Dermis microvascular lymphatic vessel endothelial cell (primary cell): ENCODE data around the gene PIK3R6. TPM values are rescaled to one million over a fixed set of nuclear protein-coding genes. Genes with fewer than 3 reads are reported as not detected.

Source experiments
- DNase-seq, 2 donors: peaks; one replicate each; pipeline versions ENCODE4 v3.0.0 to v3.0.0-alpha.2; 2010; ENCODE audit warnings: low read depth in 2 of 2
- total RNA-seq: library from RNA; depleted of rRNA; stranded (reverse); fragments of >200 nt; gene quantifications from 2 replicates; pipeline ENCODE4 v1.2.1, GENCODE V29; 2014

Gene PIK3R6, protein sequence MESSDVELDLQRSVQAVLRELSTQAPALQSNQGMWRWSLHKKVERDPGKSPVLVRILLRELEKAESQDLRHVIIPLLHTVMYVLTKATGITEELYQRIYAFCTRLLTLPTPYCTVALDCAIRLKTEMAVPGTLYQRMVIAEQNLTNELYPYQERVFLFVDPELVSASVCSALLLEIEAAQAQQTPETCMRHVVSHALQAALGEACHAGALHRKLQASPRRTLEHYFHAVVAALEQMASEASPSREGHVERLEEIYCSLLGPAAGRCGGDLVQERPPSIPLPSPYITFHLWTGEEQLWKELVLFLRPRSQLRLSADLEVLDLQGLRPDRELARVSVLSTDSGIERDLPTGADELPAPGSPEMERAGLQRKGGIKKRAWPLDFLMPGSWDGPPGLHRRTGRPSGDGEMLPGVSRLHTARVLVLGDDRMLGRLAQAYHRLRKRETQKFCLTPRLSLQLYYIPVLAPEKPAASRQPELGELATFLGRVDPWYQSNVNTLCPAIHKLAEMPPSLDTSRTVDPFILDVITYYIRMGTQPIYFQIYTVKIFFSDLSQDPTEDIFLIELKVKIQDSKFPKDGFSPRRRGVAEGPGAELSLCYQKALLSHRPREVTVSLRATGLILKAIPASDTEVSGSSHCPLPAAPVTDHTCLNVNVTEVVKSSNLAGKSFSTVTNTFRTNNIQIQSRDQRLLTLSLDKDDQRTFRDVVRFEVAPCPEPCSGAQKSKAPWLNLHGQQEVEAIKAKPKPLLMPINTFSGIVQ
- total RNA-seq = not detected in 2 replicates

DNA sequence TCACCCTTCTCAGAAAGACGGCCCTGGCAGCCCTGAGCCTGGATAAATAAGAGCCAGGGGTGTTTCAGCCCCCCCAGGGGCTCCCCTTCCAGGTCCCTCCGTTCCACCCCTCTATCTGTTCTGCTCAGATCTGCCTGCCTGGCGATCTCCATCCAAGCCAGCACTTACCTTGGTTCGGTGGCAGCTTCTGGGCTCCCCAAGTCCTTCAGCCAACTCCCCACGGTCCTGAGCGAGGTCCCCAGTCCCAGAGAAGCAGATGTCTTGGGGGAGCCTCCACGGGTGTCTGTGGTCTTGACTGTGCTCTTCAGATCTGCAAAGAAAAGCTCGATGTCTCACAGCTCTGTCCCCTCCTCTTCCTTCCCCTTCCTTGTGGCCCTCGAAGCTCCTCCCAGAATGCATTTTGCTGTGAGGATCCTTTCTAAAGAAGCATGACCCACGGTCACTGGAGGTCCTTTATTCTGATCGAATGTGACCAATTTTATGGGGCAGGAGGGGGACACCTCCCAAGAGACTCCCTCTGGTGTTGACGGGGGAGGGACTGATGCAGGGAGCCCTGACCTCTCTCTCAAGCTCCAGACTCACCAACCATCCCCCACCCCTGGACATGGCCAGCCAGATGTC lies at the start of gene PIK3R6:
TSS of gene PIK3R6 (minus strand) at position 314 of the 621 bp plus-strand sequence. CDS start 17,880 bp downstream, outside the sequence.
- no peak for DNase-seq

DNA sequence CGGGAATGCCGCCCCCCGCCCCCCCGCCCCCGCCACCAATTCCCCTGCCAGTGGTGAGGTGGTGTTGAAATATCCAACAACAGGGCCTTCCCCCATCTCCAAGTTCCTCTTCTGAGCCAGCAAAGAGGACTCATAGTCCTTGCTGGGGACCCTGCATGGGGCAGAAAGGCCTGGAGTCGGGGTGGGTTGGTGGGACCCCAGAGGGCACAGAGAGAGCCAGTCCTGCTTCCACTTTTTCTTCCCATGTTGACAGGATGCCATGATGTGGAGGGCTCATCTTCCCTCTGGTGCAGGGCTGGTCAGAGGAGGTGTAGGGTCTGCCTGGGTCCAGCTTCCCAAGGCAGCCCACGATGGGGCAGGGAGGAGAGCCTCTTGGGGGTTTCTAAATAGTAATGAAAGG lies 49.0 kb upstream of the PIK3R6 start:
- DNase-seq = no peak

DNA sequence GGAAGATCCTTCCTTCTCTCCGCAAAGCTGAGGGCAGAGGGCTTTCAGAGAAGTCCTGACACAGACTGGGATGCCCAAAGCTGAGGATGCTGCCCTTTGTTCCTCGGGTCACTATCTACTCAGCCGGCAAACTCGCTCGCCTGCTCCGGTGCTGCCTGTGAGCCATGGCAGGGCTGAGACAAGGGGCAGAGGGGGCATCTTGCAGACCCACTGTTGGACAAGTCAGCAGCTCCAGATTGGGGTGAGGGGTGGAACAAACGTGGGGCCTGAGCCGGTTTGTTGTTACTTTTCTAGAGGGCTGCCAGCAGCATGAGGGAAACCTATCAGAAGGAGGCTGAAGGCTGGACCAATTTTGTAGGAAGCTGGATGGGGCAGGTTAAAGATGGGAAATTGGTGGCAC lies 47.1 kb upstream of the PIK3R6 start:
- DNase-seq = no peak

DNA sequence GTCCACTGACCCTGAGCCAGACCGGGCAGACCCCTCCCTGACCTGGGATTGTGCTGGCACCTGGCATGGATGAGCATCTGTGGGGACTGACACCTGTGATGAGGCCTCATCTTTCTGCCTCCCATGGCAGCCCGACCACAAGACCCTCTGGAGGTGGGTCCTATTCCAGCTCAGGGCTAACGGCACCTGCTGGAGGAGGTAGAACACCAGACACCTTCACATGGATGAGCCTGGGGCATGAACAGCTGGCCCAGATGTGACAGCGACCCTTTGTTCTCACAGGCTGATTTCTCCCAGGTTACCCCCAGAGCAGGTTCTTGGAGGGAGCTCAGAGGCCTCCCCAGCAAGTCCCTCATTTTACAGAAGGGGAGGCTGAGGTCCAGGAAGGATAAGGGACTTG lies 46.4 kb upstream of the PIK3R6 start:
- no peak for DNase-seq

DNA sequence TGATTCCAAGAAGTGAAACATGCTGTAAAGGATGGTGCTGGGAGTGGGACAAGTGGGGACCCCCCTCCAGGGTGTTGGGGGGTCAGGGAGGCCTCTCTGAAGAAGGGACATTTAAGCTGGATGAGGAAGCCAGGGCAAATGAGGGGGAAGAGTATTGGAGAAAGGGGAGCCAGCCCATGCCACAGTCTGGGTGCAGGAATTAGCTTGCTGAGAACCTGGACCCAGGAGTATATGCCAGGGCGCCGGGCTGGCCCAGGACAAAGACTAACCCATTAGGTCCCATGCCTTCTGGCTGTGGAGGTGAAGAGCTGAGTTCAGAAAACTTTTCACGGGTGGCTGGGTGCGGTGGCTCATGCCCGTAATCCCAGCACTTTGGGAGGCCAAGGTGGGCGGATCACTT lies 45.6 kb upstream of the PIK3R6 start:
- no peak for DNase-seq

DNA sequence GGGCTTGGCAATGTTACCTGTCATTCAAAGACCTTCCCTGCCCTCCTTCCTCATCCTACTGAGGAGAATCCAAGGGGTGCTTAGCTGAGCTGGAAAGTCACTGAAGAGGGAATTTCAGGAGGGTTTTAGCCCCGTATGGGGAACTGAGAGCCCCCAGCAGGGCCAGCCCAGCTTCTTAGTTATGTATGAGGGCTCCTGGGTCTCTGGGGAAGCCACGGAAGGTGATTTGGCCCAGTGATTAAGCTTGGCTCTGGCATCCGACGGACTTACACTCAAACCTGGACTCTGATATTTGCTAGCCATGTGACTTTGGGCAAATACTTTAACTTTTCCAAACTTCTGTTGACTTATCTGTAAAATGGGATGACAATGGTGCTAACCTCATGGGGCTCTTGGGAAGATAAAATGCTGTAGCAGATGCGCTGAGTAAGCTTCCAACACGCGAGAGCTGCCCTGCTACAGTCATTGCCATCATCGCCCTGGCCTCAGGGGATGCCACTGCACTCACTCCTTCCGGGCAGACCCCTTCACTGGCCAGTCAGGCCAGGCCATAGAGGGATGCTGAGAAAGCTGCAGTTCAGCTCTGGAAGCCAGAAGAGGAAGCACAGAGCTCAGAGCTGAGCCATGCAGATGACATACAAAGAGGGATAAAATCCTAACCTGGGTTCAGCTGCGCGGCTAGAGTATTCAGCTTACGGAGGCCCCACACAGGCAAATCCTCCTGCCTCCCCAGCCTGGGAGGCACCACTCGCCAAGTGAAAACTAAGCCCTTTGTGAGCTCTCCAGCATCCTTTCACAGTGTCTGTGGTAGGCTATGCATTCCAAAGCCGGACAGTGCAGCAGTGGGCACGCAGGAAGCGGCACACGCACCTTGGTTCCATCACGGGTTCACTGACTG lies 44.9 kb upstream of the PIK3R6 start:
- no peak for DNase-seq

DNA sequence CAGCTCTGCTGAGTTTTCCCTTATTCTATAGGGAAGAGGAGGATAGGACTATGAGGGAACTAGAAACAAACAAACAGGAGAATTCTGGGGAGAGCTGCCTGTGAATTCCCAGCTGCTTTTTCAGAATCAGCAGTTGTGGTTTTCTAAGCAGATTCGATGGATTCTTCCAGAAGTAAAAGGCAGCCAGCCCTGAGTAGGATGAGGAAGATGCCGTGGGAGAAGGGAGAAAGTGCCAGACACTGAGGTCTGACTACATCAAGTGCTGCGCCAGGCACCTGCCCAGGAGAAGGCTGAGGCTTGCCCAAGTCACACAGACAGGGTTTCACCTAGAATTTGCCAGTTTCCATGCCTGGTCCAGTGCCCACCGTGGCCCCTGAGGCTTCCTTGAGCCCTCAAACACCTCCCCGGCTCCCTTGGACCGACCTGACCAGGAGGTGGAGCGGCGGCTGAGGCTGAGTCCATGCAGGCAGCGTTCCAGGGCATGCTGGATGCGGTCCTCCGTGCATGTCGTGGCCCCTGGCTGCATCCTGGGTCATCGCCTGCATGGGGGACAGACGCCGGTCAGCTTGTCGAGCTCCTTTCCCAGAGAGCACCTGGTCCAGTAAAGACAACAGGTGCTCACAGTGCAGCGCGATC lies 43.6 kb upstream of the PIK3R6 start:
- no peak for DNase-seq

DNA sequence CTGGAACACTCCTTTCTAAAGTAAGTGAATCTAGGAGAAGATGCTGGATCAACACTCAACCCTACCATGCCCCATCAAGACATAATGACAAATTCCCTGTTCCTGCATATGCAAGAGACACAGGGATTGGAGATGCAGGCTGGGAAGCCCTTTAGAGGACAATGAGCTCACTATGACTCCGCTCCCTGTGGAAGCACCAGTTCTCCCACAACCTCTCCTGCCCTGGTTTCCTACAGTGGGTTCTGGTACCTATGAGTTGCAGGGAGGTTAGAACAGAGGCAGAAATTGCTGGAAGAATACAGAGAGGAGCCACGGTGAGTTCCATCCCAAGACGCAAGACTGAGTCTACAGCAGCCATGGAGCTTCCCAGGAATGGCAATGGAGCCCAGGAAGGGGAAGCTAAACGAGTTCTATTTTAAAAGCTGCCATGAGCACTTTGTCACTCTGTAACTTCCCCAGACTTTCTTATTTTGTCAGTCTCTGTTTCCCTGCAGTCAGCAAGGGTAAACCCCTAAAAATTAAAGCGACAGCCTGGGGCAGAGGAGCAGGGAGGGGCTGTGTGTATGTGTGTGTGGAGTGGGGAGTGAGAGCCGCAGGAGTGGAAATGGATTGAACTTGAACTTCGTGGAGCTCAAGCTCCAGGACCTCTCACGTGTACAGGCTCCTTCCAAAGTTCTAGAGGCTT lies 42.3 kb upstream of the PIK3R6 start:
- DNase-seq = no peak

DNA sequence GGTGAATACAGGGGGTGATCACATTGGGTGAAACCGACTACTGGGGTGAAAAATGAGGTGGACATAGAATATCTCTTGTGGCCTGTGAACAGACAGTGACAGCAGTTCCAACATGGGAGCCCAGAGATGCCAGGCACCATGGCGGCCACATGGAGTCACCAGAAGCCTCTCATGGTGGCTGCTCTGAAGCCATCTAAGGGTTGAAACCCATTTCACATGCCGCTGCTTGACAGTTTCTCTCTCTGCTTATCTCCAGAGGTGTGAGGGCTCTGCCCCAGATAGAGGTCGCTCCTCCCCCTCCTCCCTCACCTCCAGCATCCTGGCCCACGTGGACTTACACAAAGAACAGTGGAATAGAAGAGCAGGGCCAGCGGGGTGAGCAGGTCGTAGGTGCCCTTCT lies 37.9 kb upstream of the PIK3R6 start:
- DNase-seq = no peak

DNA sequence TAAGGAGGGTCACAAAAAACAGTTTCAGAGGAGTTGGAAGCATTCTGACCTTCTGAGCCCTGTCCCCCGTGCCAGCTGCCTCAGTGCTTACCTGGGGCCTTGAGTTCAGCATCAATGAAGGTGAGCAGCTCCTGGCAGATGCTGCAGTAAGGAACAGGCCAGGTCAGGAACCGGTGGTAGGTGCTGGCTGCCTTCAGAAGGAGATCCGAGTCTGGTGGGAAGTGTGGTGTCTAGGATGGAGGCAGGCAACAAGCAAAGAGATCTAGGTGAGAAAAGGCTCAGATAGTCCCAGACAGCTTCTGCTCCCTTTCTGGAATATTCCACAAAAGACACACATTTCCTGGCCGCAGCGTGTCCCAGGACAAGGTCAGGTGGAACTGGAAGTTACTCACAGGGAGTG lies 37.2 kb upstream of the PIK3R6 start:
- DNase-seq = no peak

DNA sequence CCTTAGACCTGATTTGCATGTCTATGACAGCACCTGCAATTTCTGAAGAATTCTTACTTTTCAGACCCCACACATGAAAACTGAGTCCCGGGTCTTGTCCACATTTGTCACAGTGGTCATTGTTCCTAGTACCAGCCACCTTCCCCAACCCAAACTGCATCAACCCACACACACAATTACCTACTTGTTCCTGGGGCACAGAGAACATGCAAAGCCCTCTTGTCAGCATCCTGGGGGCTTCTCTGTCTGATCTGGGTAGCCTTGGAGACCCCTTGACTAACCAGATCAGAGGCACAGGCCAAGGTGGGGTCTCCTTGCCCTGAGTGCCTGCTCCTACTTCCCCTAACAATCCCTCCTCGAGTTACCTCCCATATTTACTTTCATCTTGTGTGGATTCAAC lies 36.7 kb upstream of the PIK3R6 start:
- DNase-seq = no peak

DNA sequence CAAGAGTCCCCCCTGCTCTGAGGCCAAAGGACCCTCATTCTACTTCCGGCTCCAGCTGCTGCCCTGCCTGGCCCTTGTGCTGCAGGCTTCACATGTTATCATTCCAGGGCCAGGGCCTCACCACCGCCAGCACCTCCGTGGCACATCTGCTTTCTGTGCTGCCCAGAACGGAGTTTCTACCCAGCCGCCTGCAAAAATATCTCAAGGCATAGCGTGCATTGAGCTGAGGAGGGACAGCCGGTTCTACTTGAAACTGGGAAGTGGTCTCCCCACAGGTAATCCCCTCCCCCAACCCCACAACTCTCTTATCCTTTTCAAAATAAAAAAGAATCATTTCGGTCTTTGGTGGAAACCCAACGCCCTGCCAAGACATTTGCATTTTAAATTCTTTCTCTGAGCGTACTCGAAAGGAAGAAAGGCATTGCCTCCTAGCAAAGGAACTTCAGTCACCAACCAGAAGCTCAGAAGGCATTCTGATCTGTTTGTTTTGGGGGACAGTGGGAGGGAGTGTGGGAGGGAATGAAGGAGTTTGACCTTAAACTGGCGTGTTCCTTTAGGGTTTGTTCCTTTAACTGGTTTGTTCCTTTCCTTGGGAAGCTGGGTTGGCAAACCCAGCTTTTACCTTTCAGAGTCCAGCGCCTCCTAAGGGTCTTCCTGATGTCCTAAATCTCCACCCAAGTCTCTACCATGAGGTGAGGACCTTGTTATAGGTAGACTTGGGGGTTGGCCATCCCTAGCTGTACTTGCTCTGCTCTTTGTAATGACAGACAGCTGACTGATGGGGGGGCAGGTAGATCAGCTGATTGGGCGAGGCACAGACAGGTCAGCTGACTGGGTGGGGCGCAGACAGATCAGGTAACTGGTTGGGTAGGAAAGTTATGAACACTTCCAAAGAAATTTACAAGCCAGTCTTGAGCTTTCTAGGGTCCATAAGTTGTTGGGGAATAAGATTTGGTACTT lies 33.4 kb upstream of the PIK3R6 start:
- no peak for DNase-seq

DNA sequence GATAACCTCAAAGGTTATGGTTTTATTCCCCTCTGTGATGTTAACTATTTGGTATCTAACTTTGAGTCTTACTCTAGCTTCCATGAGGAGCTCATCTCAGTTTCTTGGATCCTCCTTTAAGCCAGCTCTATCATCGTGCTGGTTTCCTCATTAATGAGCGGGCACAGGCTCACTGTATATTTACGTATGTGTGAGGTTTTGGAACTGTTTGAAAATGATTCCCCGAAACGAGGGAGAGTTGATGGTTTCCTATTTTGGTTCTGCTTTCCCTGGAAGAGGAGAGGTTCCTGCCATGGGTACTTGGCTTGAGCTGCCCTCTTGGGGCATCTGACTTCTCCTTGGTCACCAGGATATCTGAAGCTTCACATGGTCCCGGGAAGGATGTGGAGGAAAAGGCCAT lies 32.7 kb upstream of the PIK3R6 start:
- no peak for DNase-seq

DNA sequence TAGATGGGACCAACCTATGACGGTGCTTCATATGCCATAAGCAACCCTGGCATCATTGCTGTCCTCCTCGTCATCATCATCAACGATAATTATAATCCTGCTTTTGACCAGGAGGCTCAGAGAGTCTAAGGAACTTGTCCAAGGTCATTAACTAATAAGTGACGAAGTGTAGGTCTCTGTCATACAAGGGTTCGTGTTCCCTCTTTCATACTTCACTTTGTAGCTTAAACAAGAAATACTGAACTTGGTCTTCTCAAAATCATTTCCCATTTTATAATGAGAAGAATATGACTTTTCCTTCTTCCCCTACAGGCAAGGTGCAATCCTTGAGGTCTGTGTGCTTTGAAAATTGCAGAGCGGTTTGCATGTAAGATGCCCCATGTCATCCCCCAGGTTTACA lies 31.2 kb upstream of the PIK3R6 start:
- no peak for DNase-seq

DNA sequence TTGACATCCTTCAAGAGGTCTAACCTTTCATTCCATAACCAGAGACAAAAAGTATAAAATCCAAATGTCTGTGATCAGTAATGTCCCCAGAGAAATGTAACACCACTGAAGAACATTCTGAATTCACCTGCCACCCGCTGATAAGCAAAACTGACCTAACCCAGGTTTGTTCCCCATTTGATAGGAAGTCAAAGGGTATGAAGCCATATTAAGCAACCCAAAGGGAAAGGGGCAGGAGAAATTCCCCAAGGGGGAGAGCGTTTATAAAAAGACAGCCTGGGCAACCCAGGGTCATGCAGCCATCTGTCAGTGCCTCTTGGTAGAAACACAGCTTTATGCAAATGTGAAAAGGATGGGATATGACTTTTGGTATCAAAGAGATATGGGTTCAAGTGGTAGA lies 30.7 kb upstream of the PIK3R6 start:
- no peak for DNase-seq

DNA sequence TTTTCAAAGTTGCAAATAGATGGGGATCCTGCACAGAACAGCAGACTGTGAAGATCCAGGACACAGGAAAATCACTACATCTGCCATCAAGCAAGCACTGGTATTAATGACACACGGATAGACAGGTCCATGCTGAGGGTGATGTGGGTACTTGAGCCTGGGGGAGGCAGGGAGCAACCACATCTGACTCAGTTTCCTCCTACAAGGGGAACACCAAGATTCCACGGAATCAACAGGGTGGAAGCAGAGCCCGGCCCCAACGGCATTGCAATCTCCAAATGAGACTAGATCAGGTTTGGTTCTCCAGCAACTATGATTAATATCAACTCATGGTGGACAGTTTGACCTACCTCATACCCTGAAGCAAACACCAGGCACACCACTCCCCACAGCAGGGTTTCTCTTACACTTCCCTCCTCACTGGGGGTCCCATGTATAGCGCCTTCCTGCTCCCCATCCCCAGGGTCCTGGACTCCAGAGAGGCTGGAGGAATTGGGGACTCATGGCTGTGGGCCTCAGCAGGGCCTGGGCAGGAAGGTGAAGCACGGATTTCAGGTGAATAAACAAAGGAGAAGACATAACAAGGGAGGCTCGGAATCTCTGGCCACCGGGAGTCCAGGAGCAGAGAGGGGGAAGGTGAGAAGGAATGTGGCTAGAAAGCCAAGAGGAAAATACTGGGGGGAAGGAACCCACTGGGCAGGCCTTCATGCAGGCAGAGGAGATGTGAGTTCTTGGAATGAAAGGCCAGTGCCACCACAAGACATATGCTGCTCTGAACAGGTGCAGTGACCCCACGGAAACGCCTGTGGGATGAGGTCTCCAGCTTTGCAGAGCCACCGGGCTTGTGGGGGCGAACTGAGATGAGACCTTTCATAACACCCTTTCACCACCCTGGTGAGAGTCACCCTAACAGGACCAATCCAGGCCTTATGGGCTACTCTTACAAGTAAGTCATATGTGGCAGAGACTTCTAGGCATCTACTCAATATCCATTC lies 29.5 kb upstream of the PIK3R6 start:
- DNase-seq = no peak

DNA sequence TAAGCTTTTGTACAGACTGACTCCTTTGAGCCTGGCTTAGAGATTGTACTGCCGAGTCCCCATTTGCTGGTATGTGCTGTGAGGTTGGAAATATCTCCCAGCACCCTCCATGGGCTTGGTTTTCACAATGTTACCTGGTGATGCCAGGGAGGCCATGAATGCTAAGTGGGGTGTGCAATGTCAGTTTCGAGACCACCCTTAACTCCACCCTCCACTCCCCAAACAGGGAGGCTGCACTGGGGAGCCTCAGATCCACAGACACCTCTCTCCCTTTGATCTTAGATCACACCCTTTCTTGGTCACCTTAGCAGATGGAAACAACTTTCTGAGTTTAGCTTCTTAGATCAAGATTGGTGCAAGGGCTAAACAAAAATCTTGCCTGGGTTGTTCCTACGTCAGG lies 28.6 kb upstream of the PIK3R6 start:
- no peak for DNase-seq
